ENCODE results near the gene RUFY4. TPM values are rescaled to one million over a fixed set of nuclear protein-coding genes. Genes with fewer than 3 reads are reported as not detected.
"Not testable (repeated sequence)": the region's sequence is repeated elsewhere in the genome, so short reads cannot be mapped to it uniquely, and the experiment has no call there.

The RUFY4 gene
- total RNA-seq, 1 experiment from 2014 or later = not detected

DNA sequence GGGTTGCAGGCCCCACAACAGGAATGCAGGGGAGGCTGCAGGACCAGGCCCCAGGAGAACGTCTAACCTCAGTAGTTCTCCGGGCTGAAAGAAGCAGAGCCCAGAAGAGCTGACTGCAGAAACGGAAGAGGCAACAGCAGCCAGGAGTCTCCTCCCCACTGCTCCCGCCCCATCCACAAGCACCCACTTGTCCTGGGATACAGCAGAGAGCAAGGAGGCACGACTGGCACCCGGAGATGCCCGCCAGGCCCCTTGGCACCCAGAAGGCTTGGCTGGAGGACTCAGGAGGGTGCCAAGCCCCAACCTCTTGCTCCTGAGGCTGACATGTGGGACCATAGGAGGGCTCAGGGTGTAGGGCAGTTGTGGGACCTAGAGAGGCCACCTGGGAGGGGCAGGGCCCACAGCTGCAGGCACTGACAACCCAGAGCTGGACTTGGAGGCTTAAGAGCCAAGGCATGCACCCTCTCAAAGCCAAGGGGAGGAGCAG is 37.2 kb upstream of the RUFY4 start:
- DNase-seq (ENCODE audit: low read depth) = no peak

DNA sequence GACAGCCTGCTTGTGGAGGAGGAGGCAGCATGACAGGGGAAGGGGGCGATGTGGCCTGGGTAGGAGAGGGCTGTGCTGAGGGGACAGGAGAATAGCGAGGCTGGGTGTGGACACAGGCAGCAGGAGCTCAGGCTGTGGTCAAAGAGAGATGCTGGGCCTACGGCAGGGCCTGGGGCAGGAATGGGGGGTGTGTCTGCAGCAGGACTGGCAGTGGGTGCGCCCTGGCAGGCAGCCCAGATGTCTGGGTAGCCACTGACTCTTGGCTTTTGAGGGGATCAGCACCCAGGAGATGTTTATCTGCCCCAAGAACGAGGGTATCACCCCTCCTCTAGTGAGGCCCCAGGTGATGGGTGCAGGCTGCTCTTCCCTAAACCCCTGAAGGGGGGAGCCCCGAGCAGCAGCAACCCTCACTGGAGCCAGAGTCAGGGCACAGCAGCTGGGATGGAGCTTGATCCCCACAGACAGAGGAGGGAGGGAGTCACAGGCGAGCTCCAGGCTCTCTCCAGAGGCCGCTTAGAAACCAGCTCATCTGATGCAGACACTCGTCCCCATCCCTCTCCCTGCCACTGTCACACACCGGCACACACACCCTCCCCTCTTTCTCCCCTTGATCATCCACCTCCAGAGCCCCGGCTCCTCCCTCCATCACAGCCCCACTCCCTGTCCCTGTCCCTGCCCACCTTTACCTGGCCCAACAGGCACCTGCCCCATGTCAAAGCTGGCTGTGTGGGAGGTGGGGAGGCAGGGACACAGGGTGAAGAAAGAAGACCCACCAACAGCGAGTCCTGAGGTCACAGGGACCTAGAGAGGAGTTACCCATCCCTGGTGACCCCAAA is 36.5 kb upstream of the RUFY4 start:
- DNase-seq (ENCODE audit: low read depth) = no peak

DNA sequence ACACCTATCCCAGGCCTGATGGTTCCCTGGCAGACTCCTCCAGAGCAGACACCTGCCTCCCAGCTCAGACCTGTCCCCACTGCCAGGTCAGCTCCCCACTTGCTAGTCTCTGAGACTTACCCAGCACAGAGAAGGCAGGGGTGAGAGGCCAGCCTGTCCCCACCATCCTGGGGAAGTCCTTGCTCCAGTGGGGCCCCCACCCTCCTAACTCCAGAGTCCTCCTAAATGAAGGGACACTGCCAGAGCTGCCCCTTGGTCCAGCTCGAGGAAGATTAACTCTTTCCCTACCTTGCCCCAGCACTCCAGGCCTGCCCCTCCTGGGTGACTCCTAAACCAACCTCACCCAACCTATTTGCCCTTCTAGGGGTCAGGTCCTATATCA is 35.9 kb upstream of the RUFY4 start:
- no peak for DNase-seq (ENCODE audit: low read depth)

DNA sequence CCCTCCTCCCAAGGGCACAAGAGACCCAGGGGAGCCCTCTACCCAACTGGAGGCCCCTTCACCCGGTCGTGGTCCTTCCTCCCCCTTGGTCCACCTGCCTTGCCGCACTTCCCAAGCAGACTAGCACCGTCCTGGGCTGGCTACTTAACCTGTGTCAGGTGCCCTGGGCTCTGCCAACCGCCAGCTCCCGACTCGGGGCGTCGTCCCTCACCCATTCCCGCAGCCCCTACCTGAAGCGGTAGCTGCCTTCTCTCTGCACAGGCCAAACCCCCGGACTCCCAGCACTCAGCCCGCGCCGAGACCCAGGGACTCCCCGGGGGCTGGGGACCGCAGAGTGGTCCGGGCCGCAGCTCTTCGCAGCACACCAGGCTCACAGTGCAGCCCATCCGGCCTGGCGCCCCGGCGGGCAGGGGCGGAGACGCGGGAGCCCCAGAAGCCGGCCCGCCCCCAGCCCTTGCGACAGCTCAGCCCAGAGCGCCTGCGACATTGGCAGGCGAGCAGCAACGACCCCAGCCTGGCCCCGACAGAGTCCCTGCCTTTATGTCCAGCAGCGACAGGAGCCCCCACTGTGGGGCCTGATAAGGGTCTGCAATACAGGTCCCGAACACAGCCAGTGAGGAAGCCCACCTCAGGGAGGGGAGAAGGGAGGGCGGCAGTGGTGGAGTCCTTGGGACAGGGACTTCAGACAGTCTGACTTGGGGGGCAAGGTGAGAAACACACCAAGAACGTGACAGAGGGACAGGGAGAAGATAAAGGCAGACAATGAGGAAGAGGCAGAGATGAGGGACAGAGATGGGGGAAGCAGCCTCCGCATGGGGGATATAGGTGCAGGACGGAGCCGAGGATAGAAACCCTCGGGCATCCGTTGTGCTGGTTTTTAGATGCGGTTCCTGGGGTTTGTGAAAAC is 35.2 kb upstream of the RUFY4 start:
- DNase-seq (ENCODE audit: low read depth) = no peak

DNA sequence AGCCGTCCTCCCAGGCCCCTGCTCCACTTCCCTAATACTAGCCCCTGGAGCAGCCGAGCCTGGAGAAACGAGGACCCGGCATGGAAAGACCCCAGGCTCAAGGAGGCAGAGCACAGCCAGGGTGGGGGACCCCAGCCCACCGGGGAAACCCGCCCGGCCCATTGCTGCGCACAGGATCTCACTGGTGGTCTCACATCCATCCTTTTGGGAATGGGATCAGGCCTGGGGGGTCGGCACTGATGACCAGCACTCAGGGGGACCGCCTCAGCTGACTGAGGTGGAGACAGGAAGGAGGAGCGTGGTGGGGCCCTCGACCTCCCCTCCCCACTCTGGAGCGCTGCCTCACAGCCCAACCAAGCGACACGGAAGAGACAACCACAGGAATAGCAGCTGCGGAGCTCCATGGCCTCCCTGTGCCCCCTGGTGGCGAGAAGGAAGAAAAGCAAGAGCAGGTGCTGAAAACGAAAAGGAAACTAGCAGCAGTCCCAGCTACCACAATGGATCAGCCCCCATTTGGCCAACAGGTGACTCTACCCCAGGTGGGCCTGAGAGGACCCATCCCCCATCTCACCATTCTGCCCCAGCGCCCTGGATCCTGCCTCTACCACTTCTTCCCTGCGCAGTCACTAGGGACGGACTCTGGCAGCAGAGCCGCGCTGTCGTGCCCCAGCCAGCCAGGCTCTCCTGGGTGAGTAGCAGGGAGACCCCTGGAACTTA is 34.4 kb upstream of the RUFY4 start:
- DNase-seq (ENCODE audit: low read depth) = peak; percentile 80

DNA sequence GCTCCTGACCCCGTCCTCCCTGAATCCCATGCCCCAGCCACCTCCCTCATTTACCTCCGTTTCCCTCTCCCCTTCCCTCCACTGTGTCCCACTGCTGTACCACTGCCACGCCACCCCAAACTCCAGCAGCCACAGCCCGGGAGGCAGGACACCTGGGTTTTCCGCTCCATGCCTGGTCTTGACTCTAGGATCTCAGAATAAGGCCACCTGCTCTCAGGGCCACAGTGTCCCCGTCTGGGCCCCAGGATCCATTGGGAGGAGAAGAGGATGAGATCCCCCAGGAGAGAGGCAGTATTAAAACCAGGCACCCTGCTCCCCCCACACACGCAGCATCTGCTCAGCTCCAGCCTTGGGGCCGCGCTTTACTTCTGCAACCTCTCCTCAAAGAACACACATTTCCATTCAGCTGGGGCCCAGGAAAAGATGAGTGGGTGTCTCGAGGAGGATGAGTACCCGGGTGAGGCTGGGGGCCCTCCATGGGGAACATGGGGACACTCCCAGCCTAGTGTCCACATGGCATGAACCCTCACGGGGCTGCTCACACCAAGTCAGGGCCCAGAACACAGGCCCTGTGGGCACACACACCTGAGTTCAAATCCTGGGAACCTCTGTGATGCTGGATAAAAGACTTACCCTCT is 33.5 kb upstream of the RUFY4 start:
- no peak for DNase-seq (ENCODE audit: low read depth)

DNA sequence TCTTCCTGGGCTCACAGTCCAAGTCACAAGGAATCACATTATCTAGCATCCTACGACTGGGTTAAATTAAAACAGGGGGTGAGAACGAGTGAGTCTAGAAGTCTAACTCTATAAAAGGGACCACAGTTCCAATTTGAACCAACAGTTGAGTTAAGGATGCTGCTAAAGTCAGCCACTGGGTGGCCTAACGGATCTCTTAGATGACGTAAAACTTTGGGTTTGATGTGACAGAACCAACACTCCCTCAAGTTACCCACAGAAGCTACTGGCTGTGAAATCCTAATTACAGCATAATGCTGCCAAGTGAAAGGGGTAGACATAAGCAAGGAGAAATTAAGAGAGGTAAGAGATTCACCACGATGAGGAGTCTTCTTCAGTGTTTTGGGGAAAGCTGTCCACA is 32.7 kb upstream of the RUFY4 start:
- DNase-seq (ENCODE audit: low read depth) = no peak

DNA sequence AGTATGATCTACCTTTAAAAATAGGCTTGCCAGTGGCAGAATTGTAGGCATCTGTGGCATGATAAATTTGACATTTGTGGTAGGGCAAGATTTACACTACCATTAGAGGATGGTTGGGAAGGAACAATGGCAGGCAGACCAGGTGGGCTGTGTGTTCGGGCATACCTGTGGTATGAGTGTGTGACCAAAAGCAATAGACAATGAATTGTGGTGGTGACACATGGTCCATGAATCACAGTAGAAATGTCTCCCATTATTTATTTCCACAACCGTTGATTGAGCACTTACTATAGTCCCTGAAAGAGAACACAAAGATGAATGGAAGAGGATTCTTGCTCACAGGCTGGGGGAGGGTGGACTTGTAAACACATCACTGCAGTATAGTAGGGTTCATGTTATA is 29.9 kb upstream of the RUFY4 start:
- peak; percentile 91 for DNase-seq (ENCODE audit: low read depth)

DNA sequence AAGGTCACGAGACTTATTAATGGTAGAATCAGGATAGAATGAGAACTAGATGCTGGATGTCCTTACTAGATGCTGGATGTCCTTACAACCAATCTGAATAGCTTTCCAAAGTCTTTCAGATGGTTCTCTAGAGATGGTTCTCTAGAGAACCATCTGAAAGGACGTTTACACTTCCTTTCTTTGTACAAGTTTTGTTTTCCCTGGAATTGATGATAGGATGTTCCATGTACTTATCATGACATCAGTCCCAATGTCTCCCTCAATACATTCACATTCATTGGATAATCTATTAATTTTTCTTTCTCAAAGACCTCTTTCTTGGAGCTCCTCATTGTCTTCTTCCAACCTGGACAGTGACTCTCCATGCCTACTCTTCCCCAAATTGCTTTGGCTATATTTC is 28.2 kb upstream of the RUFY4 start:
- DNase-seq (ENCODE audit: low read depth) = no peak

DNA sequence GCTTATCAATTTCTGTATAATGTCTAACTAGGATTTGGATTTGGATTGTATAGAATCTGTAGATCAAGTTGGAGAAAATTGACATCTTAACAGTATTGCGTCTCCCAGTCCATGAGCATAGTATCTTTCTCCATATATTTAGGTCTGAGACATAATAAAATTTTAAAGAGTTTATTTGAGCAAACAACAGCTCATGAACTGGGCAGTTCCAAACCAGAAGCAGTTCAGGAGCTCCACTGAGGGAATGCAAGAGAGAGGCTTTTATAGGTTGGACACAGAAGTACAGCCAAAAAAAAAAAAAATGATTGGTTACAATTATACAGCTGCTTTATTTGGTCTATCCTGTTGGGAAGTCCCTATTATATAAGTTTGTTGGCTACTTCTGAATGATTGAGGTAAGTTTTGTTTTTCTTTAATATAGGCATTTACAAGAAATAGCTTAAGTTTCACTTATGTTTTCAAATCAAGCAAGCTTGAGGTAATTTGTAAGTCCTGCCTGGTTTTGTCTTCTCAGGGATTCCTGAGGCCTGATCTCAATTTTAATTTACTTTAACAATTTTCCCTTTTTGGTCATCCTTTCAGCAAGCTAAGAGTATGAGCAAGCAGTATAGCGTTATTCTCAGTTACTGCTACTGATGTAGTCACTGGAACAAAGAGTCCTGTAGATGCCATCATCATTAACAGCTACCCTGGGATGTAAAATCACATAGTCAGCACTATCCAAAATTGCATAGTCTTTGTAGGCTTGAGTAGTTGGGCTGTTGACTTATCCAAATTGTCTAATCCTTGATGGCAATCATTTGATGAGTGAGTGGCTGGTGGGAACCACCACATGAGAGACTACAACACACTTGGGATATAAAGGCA is 27.5 kb upstream of the RUFY4 start:
- no peak for DNase-seq (ENCODE audit: low read depth)

DNA sequence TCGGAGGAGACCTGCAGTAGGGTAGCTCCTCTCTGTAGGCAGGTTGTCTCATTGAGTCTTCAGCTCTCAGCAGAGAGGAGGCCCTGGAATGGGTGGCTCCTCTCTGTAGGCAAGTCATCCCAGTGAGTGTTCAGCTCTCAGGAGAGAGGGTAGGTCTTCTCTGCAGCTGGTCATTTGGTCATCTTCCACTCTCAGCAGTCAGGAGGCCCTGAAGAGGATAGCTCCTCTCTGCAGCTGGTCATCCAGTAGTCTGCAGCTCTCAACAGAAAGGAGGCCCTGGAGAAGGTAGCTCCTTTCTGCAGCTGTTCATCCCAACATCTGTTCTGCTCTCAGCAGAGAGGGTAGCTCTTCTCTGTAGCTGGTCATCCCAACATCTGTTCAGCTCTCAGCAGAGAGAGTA is 26.0 kb upstream of the RUFY4 start:
- no peak for DNase-seq (ENCODE audit: low read depth)

DNA sequence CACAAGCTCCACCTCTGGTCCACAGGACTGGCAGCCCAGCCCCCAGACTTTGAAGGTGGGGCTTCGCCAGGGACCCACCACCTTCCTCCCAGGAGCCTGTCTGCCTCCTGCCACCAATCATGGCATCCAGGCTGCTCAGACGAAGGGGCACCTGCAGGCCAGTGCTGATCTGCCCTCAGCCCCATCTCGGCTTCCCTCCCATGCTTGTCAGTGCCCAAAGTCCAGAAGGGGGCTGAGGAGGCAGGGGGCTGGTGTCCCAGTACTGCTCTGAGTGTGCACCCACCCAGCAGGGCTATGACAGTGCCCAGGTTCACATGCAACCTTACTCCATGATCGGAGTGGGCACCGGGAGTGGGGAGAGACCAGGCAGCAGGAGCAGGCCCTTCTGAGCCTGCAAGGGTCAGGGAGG is 25.3 kb upstream of the RUFY4 start:
- no peak for DNase-seq (ENCODE audit: low read depth)

DNA sequence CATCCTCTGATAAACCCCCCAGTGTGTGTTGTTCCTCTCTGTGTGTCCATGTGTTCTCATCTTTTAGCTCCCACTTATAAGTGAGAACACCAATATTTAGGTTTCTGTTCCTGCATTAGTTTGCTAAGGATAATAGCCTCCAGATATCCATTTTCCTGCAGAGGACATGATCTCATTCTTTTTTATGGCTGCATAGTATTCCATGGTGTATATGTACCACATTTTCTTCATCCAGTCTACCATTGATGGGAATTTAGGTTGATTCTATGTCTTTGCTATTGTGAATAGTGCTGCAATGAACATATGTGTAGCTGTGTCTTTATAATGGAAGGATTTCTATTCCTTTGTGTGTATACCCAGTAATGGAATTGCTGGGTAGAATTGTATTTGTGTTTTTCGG is 24.5 kb upstream of the RUFY4 start:
- not testable (repeated sequence) for DNase-seq (ENCODE audit: low read depth)

DNA sequence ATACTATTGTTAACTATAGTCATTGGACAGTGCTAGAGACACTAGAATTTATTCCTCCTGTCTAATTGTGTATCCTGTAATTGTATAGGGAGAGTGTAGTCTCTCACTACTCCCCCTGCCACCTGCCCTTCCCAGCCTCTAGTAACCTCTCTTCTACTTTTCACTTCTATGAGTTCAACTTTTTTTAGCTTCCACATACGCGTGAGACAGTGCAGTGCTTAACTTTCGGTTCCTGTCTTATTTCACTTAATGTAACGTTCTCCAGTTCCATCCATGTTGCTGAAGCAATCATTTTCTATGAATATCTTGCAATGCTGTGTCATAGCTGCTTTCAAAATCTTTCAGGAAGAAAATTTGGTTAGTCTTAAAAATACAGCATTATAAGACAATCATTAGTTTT is 22.8 kb upstream of the RUFY4 start:
- DNase-seq (ENCODE audit: low read depth) = no peak

DNA sequence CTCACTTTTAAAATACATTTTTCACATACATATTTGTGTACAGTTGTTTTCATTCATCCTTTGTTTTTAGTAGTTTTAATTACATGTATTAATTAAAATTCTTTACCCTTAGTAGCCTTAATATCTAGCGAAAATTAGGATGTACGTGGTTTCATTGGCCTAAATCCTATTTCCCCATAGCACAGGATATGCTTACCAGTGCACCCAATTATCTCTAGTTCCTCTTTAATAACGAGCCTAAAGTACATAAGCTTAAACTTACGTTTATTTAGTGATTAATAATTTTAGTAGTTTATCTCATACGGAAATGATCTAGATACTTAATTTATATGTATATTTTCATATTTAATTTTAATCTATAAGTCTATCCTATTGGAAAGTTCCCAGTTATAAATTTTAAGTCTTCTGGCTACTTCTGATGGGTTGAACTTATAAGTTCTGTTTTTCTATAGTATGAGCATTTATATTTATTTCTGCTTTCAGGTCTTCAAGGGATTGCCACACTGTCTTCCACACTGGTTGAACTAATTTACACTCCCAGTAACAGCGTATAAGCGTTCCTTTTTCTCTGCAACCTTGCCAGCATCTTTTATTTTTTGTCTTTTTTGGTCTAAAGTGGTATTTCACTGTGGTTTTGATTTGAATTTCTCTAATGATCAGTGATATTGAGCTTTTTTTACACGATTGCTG is 21.4 kb upstream of the RUFY4 start:
- no peak for DNase-seq (ENCODE audit: low read depth)

DNA sequence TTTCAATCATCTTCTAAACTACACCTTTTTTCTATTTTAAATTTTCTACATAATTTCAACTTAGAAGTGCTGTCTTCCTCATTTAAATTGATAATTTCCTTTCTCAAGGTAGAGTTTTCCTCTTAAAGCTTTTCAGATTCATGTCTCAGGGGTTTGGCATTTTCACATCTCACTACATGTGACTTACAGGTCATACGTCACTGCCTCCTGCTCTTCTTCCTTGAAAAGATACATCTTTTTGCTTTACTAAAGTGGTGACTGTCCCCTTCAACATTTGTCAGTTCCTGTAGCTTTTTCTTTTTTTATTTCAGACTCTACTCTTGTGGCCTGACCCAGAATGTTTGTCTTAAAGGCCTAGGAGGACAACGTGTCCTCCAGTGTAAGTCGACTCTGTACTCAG is 17.1 kb upstream of the RUFY4 start:
- no peak for DNase-seq (ENCODE audit: low read depth)

DNA sequence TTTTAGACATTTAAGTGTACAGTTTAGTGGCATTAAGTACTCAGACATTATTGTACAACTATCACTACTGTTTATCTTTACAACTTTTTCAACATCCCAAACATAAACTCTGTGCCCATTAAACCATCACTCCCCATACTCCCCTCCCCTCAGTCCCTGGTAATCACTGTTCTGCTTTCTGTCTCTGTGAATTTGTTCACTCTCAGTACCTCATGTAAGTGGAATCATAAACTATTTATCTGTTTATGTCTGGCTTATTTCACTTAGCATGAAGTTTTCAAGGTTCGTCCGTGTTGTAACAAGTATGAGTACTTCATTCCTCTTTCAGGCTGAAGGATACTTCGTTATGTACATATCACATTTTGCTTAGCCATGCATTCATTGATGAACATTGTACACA is 9.8 kb upstream of the RUFY4 start:
- no peak for DNase-seq (ENCODE audit: low read depth)

DNA sequence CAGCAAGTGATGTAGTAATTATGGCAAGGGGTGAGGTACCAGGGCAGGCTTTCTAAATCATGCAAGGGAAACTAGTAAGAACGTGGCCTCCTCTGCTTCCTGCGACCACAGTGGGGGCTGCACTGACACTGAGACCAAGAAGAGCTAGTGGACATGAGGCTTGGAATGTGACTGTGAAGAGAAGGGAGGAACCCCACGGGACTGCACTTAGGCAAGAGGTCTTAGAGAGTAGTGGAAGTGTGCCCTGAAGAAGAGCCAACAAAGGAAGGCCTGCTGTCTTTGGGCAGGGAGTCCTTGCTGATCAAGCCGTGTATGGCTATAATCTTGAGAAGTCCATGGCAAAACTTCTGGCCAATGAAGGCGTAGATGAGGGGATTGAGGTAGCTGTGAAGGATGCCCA is 8.9 kb upstream of the RUFY4 start:
- DNase-seq (ENCODE audit: low read depth) = no peak

DNA sequence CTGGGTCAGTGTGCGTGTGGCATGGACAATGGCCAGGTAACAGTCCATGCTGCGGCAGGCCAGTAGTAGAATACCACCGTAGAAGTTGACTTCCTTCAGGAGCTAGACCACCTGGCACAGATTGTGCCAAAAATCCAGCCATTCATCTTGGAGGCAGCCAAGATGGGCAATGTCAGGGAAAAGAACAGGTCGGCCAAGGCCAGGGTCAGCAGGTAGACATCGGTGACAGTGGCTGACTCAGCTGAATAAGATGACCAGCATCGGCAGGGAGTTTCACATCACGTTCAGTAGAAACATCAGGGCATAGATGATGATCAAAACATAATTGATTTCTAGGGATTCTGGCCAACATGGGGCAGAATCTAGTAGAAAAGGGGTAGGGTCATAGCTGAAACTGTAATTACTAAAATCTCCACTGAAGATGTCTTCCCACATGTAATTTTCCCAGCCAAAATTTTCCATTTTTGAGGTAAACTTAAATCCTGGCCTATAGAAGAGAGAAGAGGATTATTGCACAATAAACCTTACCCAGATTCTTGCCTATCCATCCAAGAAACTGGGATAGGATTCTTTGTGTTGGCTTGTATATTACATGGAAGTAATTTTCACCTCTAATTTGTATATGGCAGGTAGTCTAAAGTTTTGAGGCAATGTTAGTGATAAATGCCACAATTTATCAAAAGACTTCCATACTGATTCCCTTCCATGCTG is 7.9 kb upstream of the RUFY4 start:
- DNase-seq (ENCODE audit: low read depth) = no peak

DNA sequence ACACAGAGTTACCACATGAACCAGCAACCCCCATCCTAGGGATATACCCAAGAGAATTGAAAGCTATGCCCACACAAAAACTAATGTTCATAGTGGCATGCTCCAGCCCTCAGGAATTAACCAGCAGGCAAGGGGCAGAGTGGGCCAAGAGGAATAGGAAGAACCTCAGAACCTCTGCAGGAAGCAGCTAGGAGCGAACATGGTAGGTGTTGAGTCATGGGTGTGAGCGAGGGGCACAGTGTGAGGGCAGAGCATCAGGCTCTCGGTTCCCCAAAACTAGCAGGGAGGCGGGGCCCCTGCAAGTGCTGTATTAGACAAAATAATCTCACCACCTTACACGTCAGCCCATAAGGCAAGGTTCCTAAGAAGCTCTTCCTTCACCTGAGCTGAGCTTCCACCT is 5.6 kb upstream of the RUFY4 start:
- no peak for DNase-seq (ENCODE audit: low read depth)

Data from Daoy (cell line).